NT2/D1 (cell line): ENCODE results near the gene MDK.
A peak's percentile ranks its signal among the peaks of the same experiment; 100 is the strongest.

Experiments
- DNase-seq: peaks from one replicate; pipeline ENCODE4 v3.0.0-alpha.2; 2011; ENCODE audit warnings: low read depth, low spot score
- H3K27me3 ChIP-seq: 2 replicates; pipeline ENCODE4 v1.6.0; 2011; ENCODE audit warnings: mild to moderate bottlenecking; ENCODE audit not compliant: insufficient read length, insufficient read depth
- H3K36me3 ChIP-seq: 2 replicates; pipeline ENCODE4 v1.6.1; 2011; ENCODE audit warnings: mild to moderate bottlenecking, low read length, mixed read lengths; ENCODE audit not compliant: insufficient read depth, insufficient read length
- H3K4me1 ChIP-seq: 2 replicates; pipeline ENCODE4 v1.5.1; 2011; ENCODE audit not compliant: insufficient read depth, insufficient read length
- H3K4me3 ChIP-seq: 2 replicates; pipeline ENCODE4 v1.5.1; 2011; ENCODE audit warnings: low read depth; ENCODE audit not compliant: insufficient read length
- H3K9ac ChIP-seq: 2 replicates; pipeline ENCODE4 v1.6.0; 2011; ENCODE audit warnings: low read depth; ENCODE audit not compliant: insufficient read length
- H3K9me3 ChIP-seq: 2 replicates; pipeline ENCODE4 v1.5.1; 2011; ENCODE audit warnings: mild to moderate bottlenecking, low read length; ENCODE audit not compliant: insufficient read depth
- SUZ12 ChIP-seq: IDR thresholded peaks from 2 replicates; pipeline ENCODE4 v1.6.1; 2011; ENCODE audit not compliant: insufficient read length, insufficient read depth; ENCODE audit errors: extremely low read depth
- YY1 ChIP-seq: IDR thresholded peaks from 2 replicates; pipeline ENCODE4 v1.6.1; 2011; ENCODE audit not compliant: insufficient read length, insufficient read depth
- ZNF274 ChIP-seq: IDR thresholded peaks from 2 replicates; pipeline ENCODE4 v1.6.1; 2011; ENCODE audit warnings: mild to moderate bottlenecking, low read depth, low read length

The MDK gene

DNA sequence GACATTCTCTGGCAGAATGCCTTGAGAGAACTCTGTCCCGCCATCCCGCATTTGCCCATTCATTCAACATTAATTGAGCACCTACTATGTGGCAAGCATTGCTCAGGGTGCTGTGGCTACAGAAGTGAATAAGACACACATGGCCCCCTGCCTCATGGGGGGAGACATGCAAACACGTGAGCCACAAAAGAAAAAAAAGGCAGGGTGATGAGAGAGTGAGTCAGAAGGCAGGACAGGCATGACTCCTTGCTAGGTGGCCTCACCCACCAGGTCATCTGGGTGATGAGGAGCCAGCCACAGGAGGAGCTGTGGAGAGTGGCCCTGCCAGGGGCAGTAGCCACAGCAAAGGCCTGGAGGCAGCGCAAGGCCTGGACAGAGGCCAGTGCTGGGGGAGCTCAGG is 5.2 kb downstream of the MDK start:
- Histone ChIP-seq H3K9ac (no peak overlapping the region), H3K27me3 (peaks cover 52% of the 10 kb centered on the region), H3K9me3 (no peaks in the 10 kb centered on the region), H3K36me3 (peaks cover 23% of the 10 kb centered on the region), H3K4me3 (no peak overlapping the region), H3K4me1 (peaks cover 49% of the 10 kb centered on the region)
- TF ChIP-seq YY1 (no peak), ZNF274 (no peak), SUZ12 (no peak)
- no peak for DNase-seq

- peaks cover 49% of the 10 kb centered on the region for H3K4me1 ChIP-seq
- H3K9ac ChIP-seq = no peak overlapping the region
- peaks cover 22% of the 10 kb centered on the region for H3K36me3 ChIP-seq
- TF ChIP-seq ZNF274 (no peak), SUZ12 (no peak), YY1 (no peak)
- H3K4me3 ChIP-seq = no peak overlapping the region
- no peak for DNase-seq
- H3K27me3 ChIP-seq = peaks cover 52% of the 10 kb centered on the region
- H3K9me3 ChIP-seq = no peaks in the 10 kb centered on the region
These were observed 6.0 kb downstream of the MDK start for GRCh38 chr11:46387456-46387855.

DNA sequence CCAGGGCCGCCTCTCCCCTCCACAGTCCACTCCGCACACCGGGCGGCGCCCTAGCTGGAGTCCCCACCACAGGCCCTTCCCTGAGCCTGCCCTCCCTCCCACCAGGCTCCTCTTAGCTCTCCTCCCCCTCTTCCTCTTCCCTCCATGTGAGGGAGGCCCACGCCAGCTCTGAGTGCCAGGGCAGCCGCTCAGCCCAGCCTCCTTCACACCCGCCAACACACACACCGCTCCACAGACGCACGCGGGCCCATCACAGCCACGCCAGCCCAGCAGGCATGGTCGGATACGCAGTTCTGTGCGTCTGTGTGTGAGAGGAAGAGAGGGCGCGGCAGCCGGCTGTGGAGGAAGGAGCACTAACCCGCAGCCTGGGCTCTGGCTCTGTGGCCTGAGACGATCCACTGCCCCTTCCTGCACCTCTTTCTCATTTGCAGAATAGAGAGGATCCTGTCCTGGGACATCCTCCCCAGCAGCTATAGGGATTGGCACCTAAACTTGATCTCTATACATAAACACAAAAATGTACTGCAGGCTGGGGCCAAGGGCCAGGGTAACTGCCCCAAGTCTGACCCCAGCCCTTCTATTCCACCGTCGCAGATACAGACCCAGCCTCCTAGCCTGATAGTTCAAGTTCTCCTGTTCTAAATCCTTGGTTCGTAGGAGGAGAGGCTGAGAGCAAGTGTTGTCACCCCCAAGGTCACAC is 6.6 kb downstream of the MDK start:
- Histone ChIP-seq H3K36me3 (peaks cover 16% of the 10 kb centered on the region), H3K27me3 (peaks cover 58% of the 10 kb centered on the region), H3K9me3 (no peaks in the 10 kb centered on the region), H3K4me3 (no peak overlapping the region), H3K9ac (peak overlapping the region; percentile 37), H3K4me1 (peaks cover 45% of the 10 kb centered on the region)
- no peak for TF ChIP-seq ZNF274
- no peak for TF ChIP-seq SUZ12
- no peak for TF ChIP-seq YY1
- no peak for DNase-seq

DNA sequence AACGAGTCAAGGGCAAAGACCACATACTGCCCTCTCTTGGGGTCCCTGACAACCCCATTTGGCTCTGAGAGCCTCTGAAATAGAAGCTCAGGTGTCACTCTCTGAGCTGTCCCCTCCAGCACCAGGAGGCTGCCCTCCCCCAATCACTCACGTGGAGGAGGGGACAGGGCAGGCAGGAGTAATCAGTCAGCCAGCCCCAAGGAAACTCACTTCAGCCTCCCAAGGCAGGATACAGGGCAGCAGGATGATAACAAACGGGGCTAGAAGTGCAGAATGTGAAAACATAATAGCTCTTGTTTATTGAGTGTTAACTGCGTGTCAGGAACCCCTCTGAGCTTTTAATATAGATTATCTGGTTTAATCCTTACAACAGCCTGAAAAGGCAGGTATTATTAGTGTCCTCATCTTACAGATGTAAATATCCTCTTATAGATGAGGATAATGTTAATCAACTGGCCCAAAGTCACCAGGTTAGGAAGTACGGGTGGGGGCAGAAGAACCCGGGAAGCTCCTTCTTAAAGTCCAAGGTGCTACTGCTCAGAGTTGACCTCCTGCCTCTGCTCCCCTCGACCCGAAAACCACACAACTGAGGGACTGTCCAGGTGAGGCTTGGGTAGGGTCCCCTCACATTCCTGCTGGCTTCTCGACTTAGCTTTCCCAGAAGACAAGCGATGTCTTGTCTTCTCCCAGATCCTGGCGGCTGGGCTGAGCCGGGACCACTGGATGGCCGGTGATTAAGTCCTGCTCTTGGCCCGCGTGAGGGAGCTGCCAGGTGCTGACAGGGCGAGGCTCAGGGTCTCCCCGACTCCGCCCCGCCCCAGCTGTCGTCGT is 7.4 kb downstream of the MDK start:
- peaks cover 66% of the 10 kb centered on the region for H3K27me3 ChIP-seq
- no peak for DNase-seq

GRCh38 chr11:46389450-46390330 is 8.2 kb downstream of the MDK start:
- Histone ChIP-seq H3K36me3 (peaks cover 4% of the 10 kb centered on the region), H3K27me3 (peaks cover 68% of the 10 kb centered on the region), H3K9me3 (no peaks in the 10 kb centered on the region), H3K4me1 (peaks cover 37% of the 10 kb centered on the region), H3K4me3 (peak overlapping the region; percentile 34), H3K9ac (peak overlapping the region; percentile 65)
- peak; percentile 85 for TF ChIP-seq SUZ12
- TF ChIP-seq ZNF274 = no peak
- DNase-seq = peak; percentile 76

More for the DNA sequence above, 7.4 kb downstream of the MDK start:
- Histone ChIP-seq H3K36me3 (peaks cover 9% of the 10 kb centered on the region), H3K9me3 (no peaks in the 10 kb centered on the region), H3K4me1 (peaks cover 42% of the 10 kb centered on the region), H3K9ac (peak overlapping the region; percentile 65), H3K4me3 (no peak overlapping the region)
- no peak for TF ChIP-seq SUZ12
- no peak for TF ChIP-seq YY1

DNA sequence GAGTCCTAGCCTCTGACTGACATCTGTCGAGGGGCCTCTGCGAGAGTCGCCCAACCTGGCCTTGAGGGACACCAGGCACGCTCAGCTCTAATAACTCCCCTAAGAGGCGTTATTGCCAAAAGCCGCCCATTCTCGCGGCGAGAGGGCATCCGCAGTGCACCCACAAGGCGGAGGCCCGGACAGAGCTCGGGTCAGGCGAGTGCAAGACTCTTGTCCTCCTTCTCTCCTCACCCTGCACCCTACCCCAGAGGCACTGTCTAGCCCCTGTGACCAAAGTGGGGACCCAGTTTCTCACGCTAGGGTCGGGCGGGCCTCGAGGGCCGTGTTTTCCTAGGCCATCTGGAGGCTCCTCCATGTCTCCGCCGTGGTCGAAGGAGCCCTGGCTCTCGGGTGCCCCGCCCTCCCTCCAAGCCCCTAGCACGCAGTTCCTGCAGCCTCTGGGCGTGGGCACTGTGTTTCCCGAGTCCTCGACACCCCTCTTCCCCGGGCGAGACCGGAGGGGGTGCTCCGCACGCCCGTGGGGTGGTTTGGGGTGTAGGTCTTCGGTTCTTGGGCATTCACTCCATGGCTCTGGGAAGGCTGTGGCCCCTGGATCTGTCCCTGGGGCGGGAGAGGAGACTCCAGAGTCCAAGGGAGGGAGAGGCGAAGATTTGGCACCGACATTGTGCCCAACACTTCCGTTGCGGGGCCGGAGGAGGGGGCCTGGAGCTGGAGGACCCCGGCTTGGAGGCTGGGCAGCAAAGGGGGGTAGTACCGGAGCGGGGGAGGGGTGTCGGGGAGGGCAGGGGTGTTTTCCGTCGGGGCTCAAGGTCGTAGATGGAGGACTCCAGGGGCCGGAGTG is 9.1 kb downstream of the MDK start:
- H3K36me3 ChIP-seq = no peaks in the 10 kb centered on the region
- H3K4me1 ChIP-seq = peaks cover 37% of the 10 kb centered on the region
- H3K27me3 ChIP-seq = peaks cover 68% of the 10 kb centered on the region
- no peaks in the 10 kb centered on the region for H3K9me3 ChIP-seq
- no peak for DNase-seq
- peak overlapping the region; percentile 67 for H3K9ac ChIP-seq
- H3K4me3 ChIP-seq = peak overlapping the region; percentile 34
- TF ChIP-seq YY1 = no peak
- no peak for TF ChIP-seq ZNF274
- TF ChIP-seq SUZ12 = no peak

DNA sequence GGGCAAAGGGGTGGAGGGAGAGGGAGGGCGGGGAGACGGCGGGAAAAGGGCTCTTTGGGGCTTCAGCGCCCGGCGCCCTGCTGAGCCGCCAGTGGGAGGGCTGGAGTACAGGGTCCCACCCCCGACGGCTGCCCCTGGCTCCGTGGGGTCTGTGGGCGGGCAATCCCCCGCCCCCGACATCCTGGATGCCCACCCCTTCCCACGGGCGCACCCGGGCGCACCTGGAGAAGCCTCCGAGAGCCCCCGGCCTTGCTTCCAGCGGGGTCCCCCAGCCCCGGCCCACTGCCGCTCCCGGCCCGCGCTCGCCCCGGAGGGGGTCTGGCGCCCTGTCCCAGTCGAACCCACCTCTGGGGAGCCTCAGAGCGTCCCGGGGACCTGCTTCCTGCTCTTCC is 9.7 kb downstream of the MDK start:
- Histone ChIP-seq H3K27me3 (peaks cover 64% of the 10 kb centered on the region), H3K4me3 (peak overlapping the region; percentile 49), H3K9ac (peak overlapping the region; percentile 67), H3K9me3 (no peaks in the 10 kb centered on the region), H3K36me3 (peaks cover 6% of the 10 kb centered on the region), H3K4me1 (peaks cover 37% of the 10 kb centered on the region)
- TF ChIP-seq YY1 (no peak), ZNF274 (no peak), SUZ12 (no peak)
- DNase-seq = no peak
